ENCODE data around the gene DACT3.

Gene DACT3

GRCh38 chr19:46661020-46661731 lies at the start of gene DACT3:
DACT3 (minus strand) TSS chr19:46661182; CDS start chr19:46661064, 118 bp downstream.
- DNase-seq = peak; percentile 100

- DNase-seq = no peak
Measured at GRCh38 chr19:46710687-46711086, 49.7 kb upstream of the DACT3 start.

- peak; percentile 86 for DNase-seq
Measured at GRCh38 chr19:46704379-46705076, 43.5 kb upstream of the DACT3 start.

- DNase-seq = no peak
Measured at GRCh38 chr19:46700704-46701103, 39.7 kb upstream of the DACT3 start.

GRCh38 chr19:46698395-46699321 lies 37.7 kb upstream of the DACT3 start:
- no peak for DNase-seq

GRCh38 chr19:46697204-46697960 lies 36.4 kb upstream of the DACT3 start:
- DNase-seq = peak; percentile 14

- DNase-seq = no peak
Measured at GRCh38 chr19:46696866-46697203, 35.9 kb upstream of the DACT3 start.

GRCh38 chr19:46696052-46696451 lies 35.1 kb upstream of the DACT3 start:
- no peak for DNase-seq

- DNase-seq = no peak
Measured at GRCh38 chr19:46693760-46694159, 32.8 kb upstream of the DACT3 start.

- no peak for DNase-seq
Measured at GRCh38 chr19:46692918-46693722, 32.1 kb upstream of the DACT3 start.

- no peak for DNase-seq
Measured at GRCh38 chr19:46691948-46692347, 31.0 kb upstream of the DACT3 start.

GRCh38 chr19:46691104-46691503 lies 30.1 kb upstream of the DACT3 start:
- no peak for DNase-seq

GRCh38 chr19:46689358-46689757 lies 28.4 kb upstream of the DACT3 start:
- DNase-seq = no peak

GRCh38 chr19:46687438-46688145 lies 26.6 kb upstream of the DACT3 start:
- no peak for DNase-seq

GRCh38 chr19:46685189-46685588 lies 24.2 kb upstream of the DACT3 start:
- DNase-seq = no peak

- DNase-seq = peak; percentile 73
Measured at GRCh38 chr19:46678110-46678732, 17.2 kb upstream of the DACT3 start.

- no peak for DNase-seq
Measured at GRCh38 chr19:46674416-46675178, 13.6 kb upstream of the DACT3 start.

- DNase-seq = no peak
Measured at GRCh38 chr19:46670813-46671212, 9.8 kb upstream of the DACT3 start.

GRCh38 chr19:46668662-46669061 lies 7.7 kb upstream of the DACT3 start:
- no peak for DNase-seq

- DNase-seq = no peak
Measured at GRCh38 chr19:46665072-46665471, 4.1 kb upstream of the DACT3 start.

All from CD4-positive, alpha-beta T cell treated with Interleukin-17A for 1 hour (primary cell).